Fibroblast of lung (primary cell): ENCODE measurements around the gene MSGN1.

Source experiments
- CTCF ChIP-seq, 2 donors: IDR thresholded peaks in 1 of 2; conservative IDR thresholded peaks in 1 of 2; 1 replicate in 1 of 2; 2 replicates in 1 of 2; pipeline ENCODE4 v1.5.1; 2011 to 2012; ENCODE audit warnings: low read length in 2 of 2, control low read depth in 1 of 2, inconsistent platforms in 1 of 2, low read depth in 1 of 2, mild to moderate bottlenecking in 1 of 2
- EZH2 ChIP-seq: IDR thresholded peaks from 2 replicates; pipeline ENCODE4 v1.5.1; 2012; ENCODE audit warnings: low read length, control low read depth, mild to moderate bottlenecking; ENCODE audit errors: missing control alignments

- TF ChIP-seq CTCF (conservative IDR thresholded peaks at IDR 0.05 in 1 of 2, IDR thresholded peaks at IDR 0.05 in 1 of 2; ENCODE audit: low read depth in 1 of 2, low read length in 2 of 2) (no peak), EZH2 (no peak)
Measured at GRCh38 chr2:17800219-17800618, 16.0 kb upstream of the MSGN1 start.
